Epithelial cell of alveolus of lung (primary cell): ENCODE results near the gene MINPP1. TPM values are rescaled to one million over a fixed set of nuclear protein-coding genes. Genes with fewer than 3 reads are reported as not detected.

ENCODE experiments used
- total RNA-seq: library from RNA; depleted of rRNA; stranded (reverse); fragments of >200 nt; gene quantifications from 2 replicates; pipeline ENCODE4 v1.2.1, GENCODE V29; 2015

Gene MINPP1, protein sequence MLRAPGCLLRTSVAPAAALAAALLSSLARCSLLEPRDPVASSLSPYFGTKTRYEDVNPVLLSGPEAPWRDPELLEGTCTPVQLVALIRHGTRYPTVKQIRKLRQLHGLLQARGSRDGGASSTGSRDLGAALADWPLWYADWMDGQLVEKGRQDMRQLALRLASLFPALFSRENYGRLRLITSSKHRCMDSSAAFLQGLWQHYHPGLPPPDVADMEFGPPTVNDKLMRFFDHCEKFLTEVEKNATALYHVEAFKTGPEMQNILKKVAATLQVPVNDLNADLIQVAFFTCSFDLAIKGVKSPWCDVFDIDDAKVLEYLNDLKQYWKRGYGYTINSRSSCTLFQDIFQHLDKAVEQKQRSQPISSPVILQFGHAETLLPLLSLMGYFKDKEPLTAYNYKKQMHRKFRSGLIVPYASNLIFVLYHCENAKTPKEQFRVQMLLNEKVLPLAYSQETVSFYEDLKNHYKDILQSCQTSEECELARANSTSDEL
- 45.9 and 63.6 TPM in 2 replicates for total RNA-seq

DNA sequence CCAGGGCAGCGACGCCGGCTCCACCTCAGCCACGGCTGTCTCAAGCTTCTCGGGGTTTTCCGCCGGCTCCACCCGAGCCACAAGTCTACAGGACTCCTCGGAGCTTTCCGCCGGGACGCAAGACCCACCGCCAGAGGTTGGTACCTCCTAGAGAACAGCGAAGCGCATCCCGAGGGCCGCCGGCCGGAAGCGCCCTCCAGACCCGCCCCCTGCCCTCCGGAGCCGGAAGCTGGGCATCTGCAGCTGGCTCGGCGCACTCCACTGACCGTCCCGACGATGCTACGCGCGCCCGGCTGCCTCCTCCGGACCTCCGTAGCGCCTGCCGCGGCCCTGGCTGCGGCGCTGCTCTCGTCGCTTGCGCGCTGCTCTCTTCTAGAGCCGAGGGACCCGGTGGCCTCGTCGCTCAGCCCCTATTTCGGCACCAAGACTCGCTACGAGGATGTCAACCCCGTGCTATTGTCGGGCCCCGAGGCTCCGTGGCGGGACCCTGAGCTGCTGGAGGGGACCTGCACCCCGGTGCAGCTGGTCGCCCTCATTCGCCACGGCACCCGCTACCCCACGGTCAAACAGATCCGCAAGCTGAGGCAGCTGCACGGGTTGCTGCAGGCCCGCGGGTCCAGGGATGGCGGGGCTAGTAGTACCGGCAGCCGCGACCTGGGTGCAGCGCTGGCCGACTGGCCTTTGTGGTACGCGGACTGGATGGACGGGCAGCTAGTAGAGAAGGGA is at the start of gene MINPP1:
Gene MINPP1, plus strand, starts transcription at position 254 of the 726 bp plus-strand sequence. Its CDS starts 23 bp downstream, at position 277.

Other genes with a start within 250 kb of the MINPP1 start
- gene NUTM2D, start 147.1 kb upstream of the MINPP1 start, total RNA-seq = 0.56 and 1.8 TPM in 2 replicates
- gene PAPSS2, start 155.0 kb downstream of the MINPP1 start, total RNA-seq = 44.0 and 77.2 TPM in 2 replicates